Hematopoietic multipotent progenitor cell treated with erythropoietin and hydrocortisone succinate and interleukin-3 and kit ligand, for 15 days (in vitro differentiated cells): Measurements from ENCODE around the gene SSBP3.
"Not testable (repeated sequence)": the region's sequence is repeated elsewhere in the genome, so short reads cannot be mapped to it uniquely, and the experiment has no call there.

Source experiments
- DNase-seq: peaks from one replicate; pipeline ENCODE4 v3.0.0-alpha.2; 2015; ENCODE audit warnings: low spot score

Gene SSBP3

GRCh38 chr1:54348700-54349021 is 57.5 kb downstream of the SSBP3 start:
- DNase-seq: no peak

- no peak for DNase-seq
These were observed 58.1 kb downstream of the SSBP3 start for GRCh38 chr1:54347955-54348699.

- no peak for DNase-seq
These were observed 58.8 kb downstream of the SSBP3 start for GRCh38 chr1:54347261-54347954.

GRCh38 chr1:54345548-54345947 is 60.6 kb downstream of the SSBP3 start:
- DNase-seq: not testable (repeated sequence)

- DNase-seq: no peak
These were observed 61.1 kb downstream of the SSBP3 start for GRCh38 chr1:54345116-54345515.

- DNase-seq: no peak
These were observed 63.2 kb downstream of the SSBP3 start for GRCh38 chr1:54342742-54343687.

- no peak for DNase-seq
These were observed 63.9 kb downstream of the SSBP3 start for GRCh38 chr1:54342288-54342687.

GRCh38 chr1:54341763-54342162 is 64.4 kb downstream of the SSBP3 start:
- no peak for DNase-seq

- DNase-seq: no peak
These were observed 65.3 kb downstream of the SSBP3 start for GRCh38 chr1:54340878-54341277.

GRCh38 chr1:54340434-54340833 is 65.8 kb downstream of the SSBP3 start:
- DNase-seq: no peak

- no peak for DNase-seq
These were observed 67.1 kb downstream of the SSBP3 start for GRCh38 chr1:54339126-54339525.

GRCh38 chr1:54338464-54338863 is 67.7 kb downstream of the SSBP3 start:
- DNase-seq: no peak

GRCh38 chr1:54337928-54338327 is 68.3 kb downstream of the SSBP3 start:
- DNase-seq: no peak

- no peak for DNase-seq
These were observed 69.2 kb downstream of the SSBP3 start for GRCh38 chr1:54337034-54337433.

GRCh38 chr1:54336116-54336515 is 70.1 kb downstream of the SSBP3 start:
- no peak for DNase-seq

- no peak for DNase-seq
These were observed 70.5 kb downstream of the SSBP3 start for GRCh38 chr1:54335755-54336108.

GRCh38 chr1:54335011-54335754 is 71.0 kb downstream of the SSBP3 start:
- no peak for DNase-seq

- no peak for DNase-seq
These were observed 73.2 kb downstream of the SSBP3 start for GRCh38 chr1:54332781-54333585.

GRCh38 chr1:54331843-54332463 is 74.2 kb downstream of the SSBP3 start:
- no peak for DNase-seq

GRCh38 chr1:54331091-54331772 is 75.0 kb downstream of the SSBP3 start:
- no peak for DNase-seq
